Ishikawa (cell line): ENCODE results near the gene ELOB.

Experiments
- CEBPB ChIP-seq: IDR thresholded peaks from 2 replicates; pipeline ENCODE4 v1.6.1; 2012
- CREB1 ChIP-seq: IDR thresholded peaks from 2 replicates; pipeline ENCODE4 v1.6.1; 2012; ENCODE audit warnings: low read depth
- EGR1 ChIP-seq: IDR thresholded peaks from 2 replicates; pipeline ENCODE4 v1.6.1; 2012
- EP300 ChIP-seq: IDR thresholded peaks from 2 replicates; pipeline ENCODE4 v1.6.1; 2012; ENCODE audit warnings: borderline replicate concordance
- FOXM1 ChIP-seq: IDR thresholded peaks from 2 replicates; pipeline ENCODE4 v1.6.1; 2012; ENCODE audit warnings: low read depth, borderline replicate concordance
- NFIC ChIP-seq: IDR thresholded peaks from 2 replicates; pipeline ENCODE4 v1.6.1; 2012
- RAD21 ChIP-seq: IDR thresholded peaks from 2 replicates; pipeline ENCODE4 v1.6.1; 2012; ENCODE audit warnings: low read depth
- TAF1 ChIP-seq: IDR thresholded peaks from 2 replicates; pipeline ENCODE4 v1.6.1; 2012; ENCODE audit warnings: low read depth, mild to moderate bottlenecking
- TCF12 ChIP-seq: IDR thresholded peaks from 2 replicates; pipeline ENCODE4 v1.6.1; 2012; ENCODE audit warnings: low read depth
- TEAD4 ChIP-seq: IDR thresholded peaks from 2 replicates; pipeline ENCODE4 v1.6.1; 2012
- YY1 ChIP-seq: IDR thresholded peaks from 2 replicates; pipeline ENCODE4 v1.6.1; 2012; ENCODE audit warnings: low read depth
- ZBTB7A ChIP-seq: IDR thresholded peaks from 2 replicates; pipeline ENCODE4 v1.6.1; 2012; ENCODE audit warnings: low read depth
- TF ChIP-seq, protein P1 (sequence below): IDR thresholded peaks from 2 replicates; pipeline ENCODE4 v1.6.1; 2012
- TF ChIP-seq, protein P2 (sequence below): IDR thresholded peaks from 2 replicates; pipeline ENCODE4 v1.6.1; 2012; ENCODE audit warnings: low read depth, mild to moderate bottlenecking
- TF ChIP-seq, protein P3 (sequence below): IDR thresholded peaks from 2 replicates; pipeline ENCODE4 v1.6.1; 2012

Gene ELOB

GRCh38 chr16:2737238-2737605, 39.9 kb downstream of the ELOB start:
- TF ChIP-seq CREB1: no peak
- no peak for TF ChIP-seq TEAD4
- TF ChIP-seq EGR1: no peak
- TF ChIP-seq, protein P1, sequence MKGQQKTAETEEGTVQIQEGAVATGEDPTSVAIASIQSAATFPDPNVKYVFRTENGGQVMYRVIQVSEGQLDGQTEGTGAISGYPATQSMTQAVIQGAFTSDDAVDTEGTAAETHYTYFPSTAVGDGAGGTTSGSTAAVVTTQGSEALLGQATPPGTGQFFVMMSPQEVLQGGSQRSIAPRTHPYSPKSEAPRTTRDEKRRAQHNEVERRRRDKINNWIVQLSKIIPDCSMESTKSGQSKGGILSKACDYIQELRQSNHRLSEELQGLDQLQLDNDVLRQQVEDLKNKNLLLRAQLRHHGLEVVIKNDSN: no peak
- TF ChIP-seq NFIC: no peak

DNA sequence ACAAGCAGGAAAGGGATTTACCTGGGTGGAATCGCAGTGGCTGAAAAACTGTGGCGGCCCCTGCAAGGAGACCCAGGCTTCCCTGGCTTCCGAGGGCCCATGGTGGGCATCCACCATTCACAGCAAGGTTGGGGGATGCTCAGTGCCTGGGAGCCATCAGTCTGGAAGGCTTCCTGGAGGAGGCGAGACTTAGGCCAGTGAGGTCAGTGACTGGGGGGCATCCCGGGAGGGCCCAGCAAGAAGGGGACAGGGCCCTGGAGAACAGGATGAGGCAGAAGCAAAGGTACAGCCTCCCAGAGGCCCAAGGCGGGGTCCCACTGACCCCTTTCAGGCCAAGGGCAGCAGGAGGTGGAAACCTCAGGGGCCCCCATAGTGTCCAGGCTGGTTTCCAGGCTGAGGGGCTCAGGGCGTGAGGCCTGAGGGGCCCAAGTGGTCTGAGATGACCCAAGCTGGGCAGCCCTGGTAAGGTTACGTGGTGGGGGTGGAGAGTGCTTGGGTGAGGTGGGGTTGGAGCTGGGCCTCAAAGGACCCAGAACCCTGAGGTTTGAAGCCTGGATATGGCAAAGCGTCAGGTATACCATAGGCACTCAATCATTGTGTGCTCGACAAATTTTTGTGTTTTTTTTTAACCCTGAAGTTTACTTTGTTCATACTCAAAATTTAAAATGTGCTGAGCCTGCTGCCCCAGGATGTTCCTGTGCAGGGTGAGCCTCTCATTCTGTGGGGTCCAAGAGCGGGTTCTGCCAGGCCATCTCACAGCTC, 40.4 kb downstream of the ELOB start:
- TF ChIP-seq ZBTB7A (no peak), CREB1 (no peak), EGR1 (no peak), YY1 (no peak), EP300 (no peak), TCF12 (no peak), RAD21 (no peak), FOXM1 (no peak), NFIC (no peak)
- TF ChIP-seq, protein P2, sequence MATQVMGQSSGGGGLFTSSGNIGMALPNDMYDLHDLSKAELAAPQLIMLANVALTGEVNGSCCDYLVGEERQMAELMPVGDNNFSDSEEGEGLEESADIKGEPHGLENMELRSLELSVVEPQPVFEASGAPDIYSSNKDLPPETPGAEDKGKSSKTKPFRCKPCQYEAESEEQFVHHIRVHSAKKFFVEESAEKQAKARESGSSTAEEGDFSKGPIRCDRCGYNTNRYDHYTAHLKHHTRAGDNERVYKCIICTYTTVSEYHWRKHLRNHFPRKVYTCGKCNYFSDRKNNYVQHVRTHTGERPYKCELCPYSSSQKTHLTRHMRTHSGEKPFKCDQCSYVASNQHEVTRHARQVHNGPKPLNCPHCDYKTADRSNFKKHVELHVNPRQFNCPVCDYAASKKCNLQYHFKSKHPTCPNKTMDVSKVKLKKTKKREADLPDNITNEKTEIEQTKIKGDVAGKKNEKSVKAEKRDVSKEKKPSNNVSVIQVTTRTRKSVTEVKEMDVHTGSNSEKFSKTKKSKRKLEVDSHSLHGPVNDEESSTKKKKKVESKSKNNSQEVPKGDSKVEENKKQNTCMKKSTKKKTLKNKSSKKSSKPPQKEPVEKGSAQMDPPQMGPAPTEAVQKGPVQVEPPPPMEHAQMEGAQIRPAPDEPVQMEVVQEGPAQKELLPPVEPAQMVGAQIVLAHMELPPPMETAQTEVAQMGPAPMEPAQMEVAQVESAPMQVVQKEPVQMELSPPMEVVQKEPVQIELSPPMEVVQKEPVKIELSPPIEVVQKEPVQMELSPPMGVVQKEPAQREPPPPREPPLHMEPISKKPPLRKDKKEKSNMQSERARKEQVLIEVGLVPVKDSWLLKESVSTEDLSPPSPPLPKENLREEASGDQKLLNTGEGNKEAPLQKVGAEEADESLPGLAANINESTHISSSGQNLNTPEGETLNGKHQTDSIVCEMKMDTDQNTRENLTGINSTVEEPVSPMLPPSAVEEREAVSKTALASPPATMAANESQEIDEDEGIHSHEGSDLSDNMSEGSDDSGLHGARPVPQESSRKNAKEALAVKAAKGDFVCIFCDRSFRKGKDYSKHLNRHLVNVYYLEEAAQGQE: no peak

DNA sequence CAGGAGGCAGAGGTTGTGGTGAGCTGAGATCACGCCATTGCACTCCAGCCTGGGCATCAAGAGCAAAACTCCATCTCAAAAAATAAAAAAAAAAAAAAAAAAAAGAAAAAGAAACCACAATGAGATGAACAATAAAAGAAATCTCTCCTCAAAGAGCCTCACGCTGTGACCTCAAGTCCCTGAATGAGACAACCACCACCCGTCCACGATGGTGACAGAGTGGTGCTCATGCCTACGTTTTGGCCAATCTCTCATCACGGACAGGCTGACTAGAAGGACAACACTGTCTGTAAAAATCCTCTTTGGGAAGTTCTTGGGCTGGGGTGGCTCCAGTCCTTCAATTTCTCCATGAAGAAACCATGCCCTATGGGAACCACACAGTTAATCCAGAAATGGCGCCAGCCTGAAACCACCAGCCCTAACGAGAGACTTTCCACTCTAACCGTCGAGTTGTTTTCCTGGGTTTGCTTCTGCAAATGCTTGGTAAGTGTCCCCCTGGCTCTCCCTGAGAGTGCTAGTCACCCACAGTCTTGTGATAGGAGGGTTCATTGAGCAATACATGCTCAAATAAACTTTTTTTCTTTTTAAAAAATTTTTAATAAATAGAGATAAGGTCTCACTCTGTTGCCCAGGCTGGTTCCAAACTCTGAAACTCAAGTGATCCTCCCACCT, 42.1 kb downstream of the ELOB start:
- TF ChIP-seq, protein P3, sequence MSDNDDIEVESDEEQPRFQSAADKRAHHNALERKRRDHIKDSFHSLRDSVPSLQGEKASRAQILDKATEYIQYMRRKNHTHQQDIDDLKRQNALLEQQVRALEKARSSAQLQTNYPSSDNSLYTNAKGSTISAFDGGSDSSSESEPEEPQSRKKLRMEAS: no peak
- TF ChIP-seq NFIC (no peak), TEAD4 (no peak), RAD21 (no peak), TCF12 (no peak), EP300 (no peak), ZBTB7A (no peak), TAF1 (no peak)
- TF ChIP-seq, protein P2: no peak
- TF ChIP-seq, protein P1: no peak

- no peak for TF ChIP-seq TCF12
- no peak for TF ChIP-seq CREB1
- TF ChIP-seq, protein P2: no peak
- no peak for TF ChIP-seq EGR1
- TF ChIP-seq CEBPB: no peak
- TF ChIP-seq, protein P1: no peak
- TF ChIP-seq ZBTB7A: no peak
- no peak for TF ChIP-seq YY1
These were observed 49.0 kb downstream of the ELOB start for GRCh38 chr16:2728034-2728433.
